NT2/D1 (cell line): ENCODE results near the gene MARK3.

Experiments used
- SUZ12 ChIP-seq: IDR thresholded peaks from 2 replicates; pipeline ENCODE4 v1.6.1; 2011; ENCODE audit not compliant: insufficient read length, insufficient read depth; ENCODE audit errors: extremely low read depth
- YY1 ChIP-seq: IDR thresholded peaks from 2 replicates; pipeline ENCODE4 v1.6.1; 2011; ENCODE audit not compliant: insufficient read length, insufficient read depth
- ZNF274 ChIP-seq: IDR thresholded peaks from 2 replicates; pipeline ENCODE4 v1.6.1; 2011; ENCODE audit warnings: mild to moderate bottlenecking, low read depth, low read length

GRCh38 chr14:103382376-103382775 is 2.8 kb upstream of the MARK3 start:
- TF ChIP-seq ZNF274 (no peak), YY1 (no peak), SUZ12 (no peak)
